Kidney glomerular epithelial cell (primary cell): ENCODE results near the gene DENND5A.
A peak's percentile ranks its signal among the peaks of the same experiment; 100 is the strongest.

ENCODE experiments used
- DNase-seq: peaks from one replicate; lab custom pipeline; 2025; lab: John Stamatoyannopoulos, UW

The DENND5A gene

GRCh38 chr11:9265211-9266131 lies at the start of gene DENND5A:
DENND5A (minus strand) TSS chr11:9265350; CDS start chr11:9265069, 281 bp downstream.
- peak; percentile 83 for DNase-seq

- DNase-seq = peak; percentile 97
Observed at GRCh38 chr11:9314291-9315077, 49.3 kb upstream of the DENND5A start, which contains the start of gene TMEM41B. TMEM41B (minus strand) TSS chr11:9314593; CDS start chr11:9314441, 152 bp downstream.

- DNase-seq = peak; percentile 22
Observed at GRCh38 chr11:9313648-9314290, 48.6 kb upstream of the DENND5A start.

- DNase-seq = no peak
Observed at GRCh38 chr11:9310485-9311090, 45.4 kb upstream of the DENND5A start.

- DNase-seq = no peak
Observed at GRCh38 chr11:9304178-9304577, 39.0 kb upstream of the DENND5A start.

- DNase-seq = peak; percentile 11
Observed at GRCh38 chr11:9302448-9302847, 37.3 kb upstream of the DENND5A start.

- DNase-seq = no peak
Observed at GRCh38 chr11:9301720-9302119, 36.6 kb upstream of the DENND5A start.

- DNase-seq = no peak
Observed at GRCh38 chr11:9293646-9294045, 28.5 kb upstream of the DENND5A start.

- no peak for DNase-seq
Observed at GRCh38 chr11:9285850-9286587, 20.9 kb upstream of the DENND5A start.

GRCh38 chr11:9280655-9281301 lies 15.6 kb upstream of the DENND5A start:
- DNase-seq = peak; percentile 24

- no peak for DNase-seq
Observed at GRCh38 chr11:9277176-9277575, 12.0 kb upstream of the DENND5A start.

GRCh38 chr11:9276571-9276970 lies 11.4 kb upstream of the DENND5A start:
- no peak for DNase-seq

GRCh38 chr11:9274499-9275258 lies 9.5 kb upstream of the DENND5A start:
- DNase-seq = no peak

GRCh38 chr11:9273376-9274336 lies 8.5 kb upstream of the DENND5A start:
- no peak for DNase-seq

- DNase-seq = no peak
Observed at GRCh38 chr11:9269492-9270013, 4.4 kb upstream of the DENND5A start.

GRCh38 chr11:9267680-9268079 lies 2.5 kb upstream of the DENND5A start:
- DNase-seq = no peak

GRCh38 chr11:9266926-9267325 lies 1.8 kb upstream of the DENND5A start:
- no peak for DNase-seq

- no peak for DNase-seq
Observed at GRCh38 chr11:9266132-9266736, 1.1 kb upstream of the DENND5A start.
